ENCODE measurements around the gene GPR132. TPM values are rescaled to one million over a fixed set of nuclear protein-coding genes. Genes with fewer than 3 reads are reported as not detected.

Gene GPR132
- total and polyA plus RNA-seq, 2 of the 13 experiments (the other 11 are each of a cell fraction or from before 2014, with no cell fraction given): not detected

GRCh38 chr14:105071326-105071725 is 6.1 kb upstream of the GPR132 start (continued):
- TF ChIP-seq, protein P1, sequence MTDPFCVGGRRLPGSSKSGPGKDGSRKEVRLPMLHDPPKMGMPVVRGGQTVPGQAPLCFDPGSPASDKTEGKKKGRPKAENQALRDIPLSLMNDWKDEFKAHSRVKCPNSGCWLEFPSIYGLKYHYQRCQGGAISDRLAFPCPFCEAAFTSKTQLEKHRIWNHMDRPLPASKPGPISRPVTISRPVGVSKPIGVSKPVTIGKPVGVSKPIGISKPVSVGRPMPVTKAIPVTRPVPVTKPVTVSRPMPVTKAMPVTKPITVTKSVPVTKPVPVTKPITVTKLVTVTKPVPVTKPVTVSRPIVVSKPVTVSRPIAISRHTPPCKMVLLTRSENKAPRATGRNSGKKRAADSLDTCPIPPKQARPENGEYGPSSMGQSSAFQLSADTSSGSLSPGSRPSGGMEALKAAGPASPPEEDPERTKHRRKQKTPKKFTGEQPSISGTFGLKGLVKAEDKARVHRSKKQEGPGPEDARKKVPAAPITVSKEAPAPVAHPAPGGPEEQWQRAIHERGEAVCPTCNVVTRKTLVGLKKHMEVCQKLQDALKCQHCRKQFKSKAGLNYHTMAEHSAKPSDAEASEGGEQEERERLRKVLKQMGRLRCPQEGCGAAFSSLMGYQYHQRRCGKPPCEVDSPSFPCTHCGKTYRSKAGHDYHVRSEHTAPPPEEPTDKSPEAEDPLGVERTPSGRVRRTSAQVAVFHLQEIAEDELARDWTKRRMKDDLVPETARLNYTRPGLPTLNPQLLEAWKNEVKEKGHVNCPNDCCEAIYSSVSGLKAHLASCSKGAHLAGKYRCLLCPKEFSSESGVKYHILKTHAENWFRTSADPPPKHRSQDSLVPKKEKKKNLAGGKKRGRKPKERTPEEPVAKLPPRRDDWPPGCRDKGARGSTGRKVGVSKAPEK (CRISPR knock-in tag; IDR thresholded peaks at IDR 0.05; ENCODE audit: borderline replicate concordance): no peak
- TF ChIP-seq MEIS2 (CRISPR knock-in tag; IDR thresholded peaks at IDR 0.05): no peak
- no peak for TF ChIP-seq SMAD9 (CRISPR knock-in tag; IDR thresholded peaks at IDR 0.05)
- TF ChIP-seq SMAD1 (CRISPR knock-in tag; IDR thresholded peaks at IDR 0.05; ENCODE audit: borderline replicate concordance, low read depth): no peak

- Histone ChIP-seq H3K9ac (ENCODE audit: insufficient read depth, low read depth, low read length) (no peak overlapping the region), H3K9me3 (ENCODE audit: low read length) (no peaks in the 10 kb centered on the region), H3K27me3 (ENCODE audit: control insufficient read depth in 1 of 2, insufficient read depth in 2 of 2, low read length in 2 of 2) (peaks cover 12 to 74% of the 10 kb centered on the region in 2 experiments; a peak in 4 of 5 replicates), H2AFZ (ENCODE audit: low read length) (no peak overlapping the region), H3K36me3 (replicated peaks in 1 of 2; ENCODE audit: control insufficient read depth in 1 of 2, insufficient read depth in 2 of 2, low read length in 2 of 2) (no peaks in the 10 kb centered on the region), H4K20me1 (ENCODE audit: insufficient read depth, low read length) (no peaks in the 10 kb centered on the region), H3K4me3 (replicated peaks in 1 of 3; ENCODE audit: insufficient read depth in 1 of 3, low read depth in 2 of 3, low read length in 3 of 3) (no peak overlapping the region), H3K4me2 (ENCODE audit: low read depth, low read length) (no peak overlapping the region), H3K4me1 (ENCODE audit: insufficient read depth, low read length) (no peaks in the 10 kb centered on the region), H3K27ac (ENCODE audit: extremely low read length, insufficient read depth, low read length) (no peak overlapping the region), H3K79me2 (ENCODE audit: insufficient read depth, low read length) (no peaks in the 10 kb centered on the region)
- in situ Hi-C loops (cut with HindIII; ENCODE audit: extremely low pct_ligation_motif_present, low pct_unique_long_range_greater_than_20kb): no loop called here
- intact Hi-C loops (cut with micrococcal nuclease; ENCODE audit: unreplicated experiment): no loop called here
- no TSS peak for BruUV-seq (replicated peaks)
- 23% methylated on average over 7 of the region's 7 CpGs for WGBS (ENCODE audit: low lambda C conversion rate)
- DNase-seq (ENCODE audit: low spot score): no peak
- no peak for FAIRE-seq
- ATAC-seq: no peak
- TF ChIP-seq NFIC (IDR thresholded peaks at IDR 0.05; ENCODE audit: low read length) (no peak), GZF1 (CRISPR knock-in tag; IDR thresholded peaks at IDR 0.05) (no peak), SRSF1 (optimal IDR thresholded peaks at IDR 0.05; ENCODE audit: low read depth, low read length) (no peak), SCMH1 (CRISPR knock-in tag; IDR thresholded peaks at IDR 0.05; ENCODE audit: borderline replicate concordance) (no peak), SUZ12 (IDR thresholded peaks at IDR 0.05; ENCODE audit: low read depth, low read length) (no peak)
- TF ChIP-seq, protein P2, sequence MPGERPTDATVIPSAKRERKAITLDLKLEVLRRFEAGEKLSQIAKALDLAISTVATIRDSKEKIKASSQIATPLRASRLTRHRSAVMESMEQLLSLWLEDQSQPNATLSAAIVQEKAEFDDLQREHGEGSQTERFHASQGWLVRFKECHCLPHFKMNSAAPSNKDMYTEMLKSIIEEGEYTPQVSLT (CRISPR knock-in tag; IDR thresholded peaks at IDR 0.05; ENCODE audit: borderline replicate concordance, low read depth): no peak
- TF ChIP-seq, protein P3, sequence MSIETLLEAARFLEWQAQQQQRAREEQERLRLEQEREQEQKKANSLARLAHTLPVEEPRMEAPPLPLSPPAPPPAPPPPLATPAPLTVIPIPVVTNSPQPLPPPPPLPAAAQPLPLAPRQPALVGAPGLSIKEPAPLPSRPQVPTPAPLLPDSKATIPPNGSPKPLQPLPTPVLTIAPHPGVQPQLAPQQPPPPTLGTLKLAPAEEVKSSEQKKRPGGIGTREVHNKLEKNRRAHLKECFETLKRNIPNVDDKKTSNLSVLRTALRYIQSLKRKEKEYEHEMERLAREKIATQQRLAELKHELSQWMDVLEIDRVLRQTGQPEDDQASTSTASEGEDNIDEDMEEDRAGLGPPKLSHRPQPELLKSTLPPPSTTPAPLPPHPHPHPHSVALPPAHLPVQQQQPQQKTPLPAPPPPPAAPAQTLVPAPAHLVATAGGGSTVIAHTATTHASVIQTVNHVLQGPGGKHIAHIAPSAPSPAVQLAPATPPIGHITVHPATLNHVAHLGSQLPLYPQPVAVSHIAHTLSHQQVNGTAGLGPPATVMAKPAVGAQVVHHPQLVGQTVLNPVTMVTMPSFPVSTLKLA (IDR thresholded peaks at IDR 0.05): no peak
- POLR2A ChIA-PET: no interaction called here
- CTCF ChIA-PET (ENCODE audit: low intra/inter-chr PET ratio, low total read pairs): no interaction called here
These were observed 5.5 kb upstream of the GPR132 start for GRCh38 chr14:105070760-105071137.

All from HepG2 (cell line).